ENCODE results near the gene GBP5.

GRCh38 chr1:89285745-89286380 lies 13.2 kb upstream of the GBP5 start:
- TF ChIP-seq CTCF (IDR thresholded peaks at IDR 0.05): no peak
- no peak for TF ChIP-seq POLR2A (IDR thresholded peaks at IDR 0.05)
- no peak for TF ChIP-seq POLR2AphosphoS5 (IDR thresholded peaks at IDR 0.05)

All from breast epithelium (tissue), 3 donors.